ENCODE results near the gene SESTD1. TPM values are rescaled to one million over a fixed set of nuclear protein-coding genes. Genes with fewer than 3 reads are reported as not detected.

Gene SESTD1
- total RNA-seq: 11.5 and 18.3 TPM in 2 replicates

DNA sequence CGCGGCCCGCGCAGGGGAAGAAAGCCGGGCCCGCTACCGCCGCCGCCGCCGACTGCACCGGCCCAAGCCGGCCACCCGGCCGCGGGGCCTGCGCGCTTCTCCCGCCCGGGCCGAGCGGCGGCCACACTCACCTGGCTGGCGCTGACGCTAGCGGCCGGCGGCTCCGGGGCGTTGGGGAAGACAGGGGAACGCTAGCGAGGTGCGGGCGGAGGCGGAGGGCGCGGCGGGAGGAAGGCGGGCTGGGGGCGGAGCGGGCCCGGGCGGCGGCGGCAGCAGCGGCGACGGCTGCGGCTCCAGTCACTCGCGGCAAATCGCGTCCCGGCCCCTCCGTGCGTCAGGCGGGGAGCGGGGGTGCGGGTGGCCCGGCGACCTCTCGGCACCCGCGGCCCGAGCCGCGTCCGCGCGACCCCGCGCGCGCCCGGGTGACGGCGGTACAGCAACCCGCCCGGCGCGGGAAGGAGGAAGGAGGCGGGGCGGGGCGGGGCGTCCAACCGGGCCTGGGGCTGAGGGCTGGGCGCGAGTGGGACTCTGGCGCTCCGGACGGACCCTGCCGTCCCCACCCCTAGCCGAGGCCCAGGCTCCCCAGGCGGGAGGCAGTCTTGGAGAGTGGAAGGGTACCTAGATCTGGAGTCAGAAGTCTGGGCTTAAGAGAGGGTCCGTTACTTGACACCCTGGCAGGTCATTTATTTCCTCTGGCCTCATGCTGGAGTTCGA, at the start of gene SESTD1:
TSS of gene SESTD1 (minus strand) at position 465 of the 714 bp plus-strand sequence. CDS start 72,991 bp downstream, outside the sequence.

Other genes starting within 250 kb of the SESTD1 start
- 0.08 TPM in 1 of 2 replicates, not detected in the other for gene CCDC141, start 214.7 kb downstream of the SESTD1 start, total RNA-seq

Measured in epithelial cell of alveolus of lung (primary cell).